ENCODE data around the gene WRAP73.

GRCh38 chr1:3697810-3698209 is 47.9 kb upstream of the WRAP73 start:
- TF ChIP-seq EZH2 (IDR thresholded peaks at IDR 0.05; ENCODE audit: insufficient read depth, poor library complexity, severe bottlenecking) = no peak
- no peak for TF ChIP-seq EZH2phosphoT487 (IDR thresholded peaks at IDR 0.05; ENCODE audit: insufficient read depth, low read depth)

Measured in GM23248 (cell line).